Stimulated activated CD8-positive, alpha-beta memory T cell treated with anti-CD3 and anti-CD28 coated beads, Interleukin-15, amount 100 ng/mL, for 48 hours (primary cell): Measurements from ENCODE around the gene APOBEC3B.
"Not testable (repeated sequence)": the region's sequence is repeated elsewhere in the genome, so short reads cannot be mapped to it uniquely, and the experiment has no call there.

Experiments used
- DNase-seq, 2 donors: peaks; one replicate each; pipeline ENCODE4 v3.0.0-alpha.2; 2020; ENCODE audit warnings: low read depth in 2 of 2

APOBEC3B gene

DNA sequence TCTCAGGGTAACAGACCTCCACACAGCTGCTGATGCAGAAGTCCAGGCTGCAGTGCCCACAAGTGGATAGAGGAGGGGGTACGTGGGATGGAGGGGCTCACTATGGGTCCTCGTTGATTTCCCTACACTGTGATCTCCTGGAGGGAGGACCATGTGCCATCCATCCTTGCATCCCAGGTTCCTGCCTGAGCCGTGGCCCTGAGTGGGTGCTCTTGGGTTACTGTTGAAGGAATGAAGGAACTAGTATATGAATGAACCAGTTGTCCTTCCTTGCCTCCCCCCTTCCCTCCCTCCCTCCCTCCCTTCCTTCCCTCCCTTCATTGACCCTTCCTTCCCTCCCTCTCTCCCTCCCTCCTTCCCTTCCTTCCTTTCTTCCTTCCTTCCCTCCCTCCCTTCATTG is 15.4 kb downstream of the APOBEC3B start:
- no peak for DNase-seq

DNA sequence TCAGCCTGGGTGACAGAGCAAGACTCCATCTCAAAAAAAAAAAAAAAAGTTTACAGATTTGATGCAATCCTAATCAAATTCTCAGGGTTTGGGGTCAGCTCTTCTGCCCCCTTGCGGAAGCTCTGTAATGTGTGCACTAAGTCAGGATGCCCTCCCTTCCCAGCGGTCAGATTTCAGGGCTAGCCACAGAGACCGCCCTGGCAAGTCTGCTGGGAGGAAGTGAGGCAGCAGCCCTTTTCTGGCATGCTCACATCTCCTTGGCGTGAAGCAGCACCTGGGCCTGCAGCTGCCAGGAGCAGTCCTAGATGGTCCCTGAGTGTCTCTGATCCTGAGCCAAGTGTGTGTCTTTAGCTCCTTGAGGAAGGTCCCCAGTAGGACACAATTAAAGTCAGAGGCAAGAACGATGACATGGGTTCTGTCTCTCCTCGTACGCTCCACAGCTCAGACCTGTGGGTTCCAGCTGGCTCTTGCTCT is 21.1 kb downstream of the APOBEC3B start:
- DNase-seq, result peak; percentile 69

DNA sequence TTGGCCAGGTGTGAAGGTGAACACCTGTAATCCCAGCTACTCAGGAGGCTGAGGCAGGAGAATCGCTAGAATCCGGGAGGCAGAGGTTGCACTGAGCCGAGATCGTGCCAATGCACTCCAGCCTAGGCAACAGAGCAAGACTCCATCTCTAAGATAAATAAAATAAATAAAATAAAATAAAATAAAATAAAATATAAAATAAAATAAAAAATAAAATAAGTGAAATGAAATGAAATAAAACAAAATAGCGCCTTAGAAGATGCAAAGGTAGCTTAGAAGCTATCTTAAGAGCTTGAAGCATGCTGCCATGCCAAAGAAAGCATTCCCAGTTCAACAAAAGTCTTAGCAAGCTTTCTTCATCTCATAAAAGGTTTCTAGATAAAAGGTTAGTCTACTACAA is 25.0 kb downstream of the APOBEC3B start:
- no peak for DNase-seq

DNA sequence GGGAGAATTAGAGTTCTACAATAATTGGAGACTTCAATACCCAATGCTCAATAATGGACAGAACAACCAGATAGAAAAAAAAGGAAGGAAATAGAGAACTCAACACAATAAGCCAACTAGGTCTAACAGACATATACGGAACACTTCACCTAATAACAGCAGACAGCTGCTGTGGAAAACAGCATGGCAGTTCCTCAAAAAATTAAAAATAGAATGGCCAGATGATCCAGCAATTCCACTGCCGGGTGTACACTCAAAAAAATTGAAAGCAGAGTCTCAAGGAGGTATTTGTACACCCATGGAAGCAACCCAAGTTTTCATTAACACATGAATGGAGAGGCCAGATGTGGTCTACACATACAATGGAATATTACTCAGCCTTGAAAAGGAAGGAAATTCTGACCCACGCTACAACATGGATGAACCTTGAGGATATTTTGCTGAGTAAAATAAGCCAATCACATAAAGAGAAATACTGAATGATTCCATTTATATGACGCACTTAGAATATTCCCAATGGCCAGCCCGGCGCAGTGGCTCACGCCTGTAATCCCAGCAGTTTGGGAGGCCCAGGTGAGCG is 26.2 kb downstream of the APOBEC3B start:
- not testable (repeated sequence) for DNase-seq

DNA sequence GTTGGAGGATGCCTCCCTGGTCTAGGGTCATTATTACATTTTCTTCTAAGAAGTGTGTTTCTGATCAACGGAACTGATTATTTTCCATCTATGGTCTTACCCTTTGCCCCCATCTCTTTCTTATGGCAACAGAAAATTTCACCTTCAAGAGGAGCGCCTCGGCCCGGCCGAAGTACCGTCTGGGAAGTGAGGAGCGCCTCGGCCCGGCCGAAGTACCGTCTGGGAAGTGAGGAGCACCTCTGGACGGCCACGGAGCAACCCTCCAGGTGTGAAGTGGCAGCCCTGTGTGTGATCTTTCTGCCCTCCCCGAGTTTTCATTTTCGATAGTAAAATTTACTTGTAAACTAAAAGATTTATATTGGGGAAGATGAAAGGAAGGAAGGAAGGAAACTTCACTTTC is 28.8 kb downstream of the APOBEC3B start:
- DNase-seq, result no peak

DNA sequence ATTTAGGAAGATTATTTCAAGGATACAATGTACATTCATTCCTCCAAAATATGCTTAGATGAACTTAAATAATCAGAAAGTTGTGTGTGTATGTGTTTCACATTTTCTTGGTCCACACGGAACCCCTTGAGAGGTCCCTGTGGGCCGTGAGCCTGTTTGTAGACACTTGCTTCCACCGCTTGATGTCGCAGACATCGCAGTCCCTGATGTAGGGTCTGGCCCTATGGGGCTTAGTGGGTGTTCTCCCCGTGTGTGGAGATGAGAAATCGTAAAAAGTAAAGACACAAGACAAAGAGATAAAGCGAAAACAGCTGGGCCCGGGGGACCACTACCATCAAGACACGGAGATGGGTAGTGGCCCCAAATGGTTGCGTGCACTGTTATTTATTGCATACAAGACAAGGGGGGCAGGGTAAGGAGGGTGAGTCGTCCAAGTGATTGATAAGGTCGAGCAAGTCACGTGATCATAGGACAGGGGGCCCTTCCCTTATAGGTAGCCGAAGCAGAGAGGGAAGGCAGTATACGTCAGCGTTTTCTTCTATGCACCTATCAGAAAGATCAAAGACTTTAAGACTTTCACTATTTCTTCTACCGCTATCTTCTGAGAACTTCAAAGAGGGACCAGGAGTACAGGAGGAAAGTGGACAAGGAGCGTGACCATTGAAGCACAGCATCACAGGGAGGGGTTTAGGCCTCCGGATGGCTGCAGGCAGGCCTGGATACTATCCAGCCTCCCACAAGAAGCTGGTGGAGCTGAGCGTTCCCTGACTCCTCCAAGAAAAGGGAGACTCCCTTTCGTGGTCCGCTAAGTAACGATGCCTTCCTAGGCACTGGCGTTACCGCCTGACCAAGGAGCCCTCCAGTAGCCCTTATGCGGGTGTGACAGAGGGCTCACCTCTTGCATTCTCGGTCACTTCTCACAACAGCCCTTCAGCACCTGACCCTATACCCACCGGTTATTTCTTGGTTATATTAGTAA is 30.7 kb downstream of the APOBEC3B start:
- DNase-seq, result no peak

DNA sequence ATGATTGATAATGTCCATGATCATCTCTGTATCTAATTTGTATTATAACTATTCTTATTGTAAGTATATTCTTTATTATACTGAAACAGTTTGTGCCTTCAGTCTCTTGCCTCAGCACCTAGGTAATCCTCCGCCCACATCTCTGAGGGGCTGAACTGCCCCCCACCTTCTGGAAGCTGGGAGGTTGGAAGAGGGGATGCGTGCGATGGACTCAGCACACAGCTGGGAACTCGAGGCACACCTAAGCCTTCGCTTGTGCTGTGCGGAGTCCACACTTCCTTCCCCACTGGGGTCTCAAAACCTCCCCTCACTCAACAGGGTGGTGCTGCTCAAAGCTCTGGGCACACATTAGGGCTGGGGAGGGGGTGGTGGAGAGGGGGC is 31.4 kb downstream of the APOBEC3B start:
- DNase-seq, result not testable (repeated sequence)

DNA sequence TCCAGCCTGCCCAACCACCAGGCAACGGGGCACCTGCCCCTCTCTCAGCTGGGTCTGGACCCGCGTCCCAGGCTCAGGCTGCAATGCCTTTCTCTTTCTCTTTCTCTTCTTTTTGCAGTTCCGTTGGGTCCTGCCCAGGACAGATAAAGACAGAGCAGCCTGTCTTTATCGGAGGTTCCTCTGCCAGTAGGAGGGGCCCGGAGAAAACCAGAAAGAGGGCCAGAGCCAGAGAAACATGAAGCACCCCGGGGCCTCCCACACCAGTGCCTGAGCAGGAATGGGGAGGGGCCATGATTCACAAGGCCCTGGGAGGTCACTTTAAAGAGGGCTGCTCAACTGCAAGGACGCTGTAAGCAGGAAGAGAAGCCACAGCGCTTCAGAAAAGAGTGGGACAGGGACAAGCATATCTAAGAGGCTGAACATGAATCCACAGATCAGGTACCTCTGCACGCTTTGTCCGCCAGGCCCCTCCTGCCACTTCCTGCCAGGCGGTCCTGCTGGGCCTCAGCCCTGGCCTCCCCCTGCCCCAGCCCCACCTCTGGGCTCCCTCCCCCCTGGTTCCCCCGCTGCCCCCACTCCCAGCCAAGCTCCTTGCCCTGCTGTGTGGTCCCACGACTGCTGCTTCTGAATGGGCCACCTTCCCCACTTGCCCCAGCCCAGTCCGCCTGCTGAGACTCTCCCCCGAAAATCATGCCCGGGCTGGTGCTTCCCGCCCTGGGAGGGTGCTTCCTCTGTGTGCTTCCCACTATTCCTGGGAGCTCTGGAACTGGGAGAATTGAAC is 32.0 kb downstream of the APOBEC3B start, which contains the start of gene APOBEC3C:
TSS of gene APOBEC3C (plus strand) at position 316 of the 781 bp plus-strand sequence. CDS start at position 422, 106 bp downstream.
- peak; percentile 81 to 83 for DNase-seq

DNA sequence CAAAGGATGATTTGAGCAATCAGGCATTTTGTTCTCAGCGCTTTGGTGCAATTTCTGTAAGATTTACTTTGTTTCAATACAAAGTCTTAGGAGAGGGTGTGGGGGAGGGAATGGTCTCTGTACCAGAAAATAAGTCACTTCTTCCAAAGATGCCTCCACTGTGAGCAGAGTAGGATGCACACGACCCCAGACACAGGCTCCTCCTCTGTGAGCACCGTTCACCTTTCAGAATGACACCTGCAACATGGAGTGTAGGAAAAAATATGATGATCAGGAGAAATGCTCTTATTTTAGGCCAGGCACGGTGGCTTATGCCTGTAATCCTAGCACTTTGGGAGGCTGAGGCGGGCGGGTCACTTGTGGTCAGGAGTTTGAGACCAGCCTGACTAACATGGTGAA is 32.6 kb downstream of the APOBEC3B start:
- DNase-seq, result not testable (repeated sequence)

DNA sequence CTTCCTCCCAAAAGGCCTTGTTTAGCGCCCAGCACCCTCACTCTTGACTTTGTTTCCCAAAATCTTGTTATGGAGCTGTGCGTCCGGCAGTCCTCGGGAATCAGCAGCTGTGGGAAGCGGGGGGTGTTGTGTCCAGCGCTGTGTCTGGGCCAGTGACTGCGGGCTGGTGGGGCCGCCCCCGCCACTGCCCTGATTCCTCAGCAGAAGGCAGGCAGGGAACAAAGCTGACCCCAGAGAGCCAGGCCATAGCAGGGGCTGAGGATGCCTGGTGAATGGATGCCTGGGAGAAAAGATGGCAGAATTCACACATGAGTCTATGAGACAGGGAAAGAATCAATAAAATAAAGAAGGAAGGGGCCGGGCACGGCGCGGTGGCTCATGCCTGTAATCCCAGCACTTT is 34.4 kb downstream of the APOBEC3B start:
- no peak for DNase-seq

DNA sequence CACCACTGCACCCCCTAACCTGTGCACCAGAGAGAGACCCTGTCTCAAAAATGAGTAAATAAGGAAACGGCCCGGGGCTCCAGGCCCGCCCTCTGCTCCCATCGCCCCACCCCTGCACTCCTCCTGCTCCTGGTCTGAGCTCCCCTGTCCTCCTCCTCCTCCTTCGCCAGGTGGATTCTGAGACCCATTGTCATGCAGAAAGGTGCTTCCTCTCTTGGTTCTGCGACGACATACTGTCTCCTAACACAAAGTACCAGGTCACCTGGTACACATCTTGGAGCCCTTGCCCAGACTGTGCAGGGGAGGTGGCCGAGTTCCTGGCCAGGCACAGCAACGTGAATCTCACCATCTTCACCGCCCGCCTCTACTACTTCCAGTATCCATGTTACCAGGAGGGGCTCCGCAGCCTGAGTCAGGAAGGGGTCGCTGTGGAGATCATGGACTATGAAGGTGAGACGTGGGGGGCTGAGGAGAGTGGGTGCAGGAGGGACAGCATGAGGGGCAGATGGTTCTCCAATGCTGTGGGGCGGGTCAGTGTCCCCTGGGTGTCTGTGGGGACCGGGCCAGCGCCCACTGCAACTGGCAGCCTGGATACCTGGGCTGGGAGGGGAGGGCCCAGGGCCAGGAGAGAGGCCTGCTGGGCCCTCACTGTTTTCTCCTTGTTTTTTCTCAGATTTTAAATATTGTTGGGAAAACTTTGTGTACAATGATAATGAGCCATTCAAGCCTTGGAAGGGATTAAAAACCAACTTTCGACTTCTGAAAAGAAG is 35.6 kb downstream of the APOBEC3B start:
- DNase-seq, result no peak

DNA sequence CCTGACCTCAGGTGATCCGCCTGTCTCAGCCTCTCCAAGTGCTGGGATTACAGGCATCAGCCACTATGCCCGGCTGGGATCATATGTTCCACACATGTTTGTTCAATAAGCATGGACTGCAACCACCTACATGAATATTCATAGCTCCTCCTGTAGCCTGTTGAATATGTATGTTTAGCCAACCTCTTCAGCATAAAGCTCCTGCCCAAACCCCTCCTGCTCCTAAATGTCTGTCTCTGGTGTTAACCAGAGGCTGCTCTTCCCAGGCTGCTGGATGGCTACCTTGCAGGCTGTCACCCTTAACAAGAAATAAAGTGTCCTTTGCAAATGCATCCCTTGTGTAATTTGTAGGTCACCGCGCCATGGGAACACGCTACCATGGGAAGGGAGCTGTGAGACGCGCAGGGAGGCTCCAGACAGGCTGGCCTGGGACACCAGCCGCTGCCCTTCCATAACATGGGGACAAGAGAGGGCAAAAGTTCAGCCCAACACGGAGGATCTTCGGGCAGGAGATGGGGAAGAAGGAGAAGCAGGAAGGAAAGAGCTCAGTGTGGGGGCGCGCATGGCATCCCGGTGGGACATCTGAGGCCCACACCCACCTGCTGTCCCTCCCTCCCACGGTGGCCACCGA is 38.0 kb downstream of the APOBEC3B start:
- DNase-seq, result not testable (repeated sequence)

DNA sequence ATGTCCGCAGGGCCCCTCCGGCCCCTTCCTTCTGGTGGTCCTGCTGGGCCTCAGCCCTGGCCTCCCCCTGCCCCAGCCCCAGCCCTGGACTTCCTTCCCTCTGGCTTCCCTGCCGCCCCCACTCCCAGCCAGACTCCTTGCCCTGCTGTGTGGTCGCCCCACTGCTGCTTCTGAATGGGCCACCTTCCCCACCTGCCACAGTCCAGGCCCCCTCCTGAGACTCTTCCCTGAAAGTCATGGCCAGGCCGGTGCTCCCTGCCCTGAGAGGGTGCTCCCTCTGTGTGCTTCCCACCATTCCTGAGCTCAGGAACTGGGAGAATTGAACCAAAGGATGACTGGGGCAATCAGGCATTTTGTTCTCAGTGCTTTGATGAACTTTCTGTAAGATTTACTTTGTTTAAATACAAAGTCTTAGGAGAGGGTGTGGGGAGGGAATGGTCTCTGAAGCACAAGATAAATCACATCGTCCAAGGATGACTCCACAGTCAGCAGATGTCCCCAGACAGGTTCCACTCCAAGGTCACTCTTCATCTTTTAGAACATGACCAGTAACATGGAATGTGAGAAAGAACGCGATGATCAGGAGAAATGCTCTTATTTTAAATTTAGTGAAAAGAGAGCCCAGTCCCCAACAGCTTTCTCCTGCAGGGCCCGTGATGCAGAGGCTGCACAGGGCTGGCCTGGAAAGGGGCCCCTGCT is 39.6 kb downstream of the APOBEC3B start:
- no peak for DNase-seq

DNA sequence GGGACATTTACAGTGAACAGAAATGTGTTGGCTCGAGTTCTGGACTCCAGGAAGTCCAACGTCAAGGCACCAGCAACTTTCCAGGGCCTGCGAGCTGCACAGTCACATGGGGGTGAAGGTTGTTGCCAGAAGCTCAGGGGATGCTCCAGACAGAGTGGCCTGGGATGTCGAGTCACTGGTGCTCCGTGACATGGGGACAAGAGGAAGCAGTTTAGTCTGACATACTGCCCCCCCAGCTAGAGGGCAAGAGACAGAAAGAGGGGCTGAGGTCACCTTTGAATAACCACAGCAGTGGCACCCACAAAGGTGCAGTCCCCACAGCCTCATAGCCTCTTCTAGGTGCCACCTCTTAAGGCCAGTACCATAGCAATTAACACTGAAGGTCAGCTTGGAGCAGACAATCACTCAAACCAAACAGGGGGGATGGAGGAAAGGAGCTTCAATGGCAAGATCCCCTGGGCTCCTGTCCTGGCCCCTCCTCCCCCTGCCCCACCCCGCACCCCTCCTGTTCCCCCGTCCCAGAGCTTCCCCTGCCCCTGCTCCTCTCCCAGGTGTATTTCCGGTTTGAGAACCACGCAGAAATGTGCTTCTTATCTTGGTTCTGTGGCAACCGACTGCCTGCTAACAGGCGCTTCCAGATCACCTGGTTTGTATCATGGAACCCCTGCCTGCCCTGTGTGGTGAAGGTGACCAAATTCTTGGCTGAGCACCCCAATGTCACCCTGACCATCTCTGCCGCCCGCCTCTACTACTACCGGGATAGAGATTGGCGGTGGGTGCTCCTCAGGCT is 42.6 kb downstream of the APOBEC3B start:
- no peak for DNase-seq

DNA sequence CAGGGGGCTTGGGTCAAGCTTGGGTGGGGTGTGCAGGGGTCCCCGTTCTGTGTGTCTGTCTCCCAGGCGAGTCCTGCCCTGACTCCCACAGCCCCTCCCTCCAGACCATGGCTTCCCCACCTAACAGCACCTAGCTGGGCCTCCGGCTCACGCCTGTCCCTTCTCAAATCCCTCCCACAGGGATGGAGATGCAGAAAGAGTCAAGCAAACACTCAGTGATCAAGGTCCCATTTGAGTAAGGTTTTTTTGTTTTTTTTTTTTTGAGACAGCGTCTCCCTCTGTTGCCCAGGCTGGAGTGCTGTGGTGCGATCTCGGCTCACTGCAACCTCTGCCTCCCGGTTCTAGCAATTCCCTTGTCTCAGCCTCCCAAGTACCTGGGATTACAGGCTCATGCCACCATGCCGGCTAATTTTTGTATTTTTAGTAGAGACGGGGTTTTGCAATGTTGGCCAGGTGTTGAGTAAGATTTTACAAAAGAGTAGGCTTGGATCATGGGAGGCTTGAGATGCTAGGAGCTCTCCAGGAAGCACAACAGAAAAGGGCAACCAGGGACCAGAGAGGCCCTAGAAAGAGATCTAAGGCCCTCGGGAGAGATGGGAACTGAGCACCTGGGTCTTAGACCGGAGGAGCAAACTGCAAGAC is 44.5 kb downstream of the APOBEC3B start:
- no peak for DNase-seq

DNA sequence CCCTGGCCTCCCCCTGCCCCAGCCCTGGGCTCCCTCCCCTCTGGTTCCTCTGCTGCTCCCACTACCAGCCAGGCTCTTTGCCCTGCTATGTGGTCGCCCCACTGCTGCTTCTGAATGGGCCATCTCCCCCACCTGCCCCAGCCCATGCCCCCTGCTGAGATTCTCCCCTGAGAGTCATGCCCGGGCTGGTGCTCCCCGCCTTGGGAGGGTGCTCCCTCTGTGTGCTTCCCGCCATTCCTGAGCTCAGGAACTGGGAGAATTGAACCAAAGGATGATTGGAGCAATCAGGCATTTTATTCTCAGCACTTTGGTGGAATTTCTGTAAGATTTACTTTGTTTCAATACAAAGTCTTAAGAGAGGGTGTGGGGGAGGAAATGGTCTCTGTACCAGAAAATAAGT is 45.6 kb downstream of the APOBEC3B start:
- DNase-seq, result no peak

DNA sequence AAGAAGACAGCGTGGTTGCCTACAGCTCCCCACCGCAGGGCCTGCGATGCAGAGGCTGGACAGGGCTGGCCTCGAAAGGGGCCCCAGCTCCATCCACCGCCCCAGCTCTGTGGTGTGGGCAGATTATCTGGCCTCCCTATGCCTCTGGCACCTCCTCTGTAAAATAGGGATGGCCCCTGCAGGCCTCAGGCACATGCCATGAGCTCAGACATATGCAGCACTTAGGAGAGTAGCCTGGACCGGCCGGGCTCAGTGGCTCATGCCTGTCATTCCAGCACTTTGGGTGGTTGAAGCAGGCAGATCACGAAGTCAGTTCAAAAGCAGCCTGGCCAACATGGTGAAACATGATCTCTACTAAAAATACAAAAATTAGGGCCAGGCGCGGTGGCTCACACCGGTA is 46.1 kb downstream of the APOBEC3B start:
- no peak for DNase-seq

DNA sequence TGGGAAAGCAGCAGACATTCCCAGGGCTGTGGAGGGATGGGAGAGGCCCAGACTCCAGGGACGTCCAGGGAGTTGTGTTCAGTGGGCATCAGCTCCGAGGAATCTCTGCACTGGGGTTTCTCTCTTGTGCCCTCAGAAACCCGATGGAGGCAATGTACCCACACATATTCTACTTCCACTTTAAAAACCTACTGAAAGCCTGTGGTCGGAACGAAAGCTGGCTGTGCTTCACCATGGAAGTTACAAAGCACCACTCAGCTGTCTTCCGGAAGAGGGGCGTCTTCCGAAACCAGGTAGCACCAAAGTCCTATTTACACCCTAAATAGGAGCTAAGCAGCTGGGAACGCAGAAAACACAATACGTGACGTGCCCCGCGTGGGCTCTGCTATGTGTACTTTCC is 47.1 kb downstream of the APOBEC3B start:
- DNase-seq, result no peak

DNA sequence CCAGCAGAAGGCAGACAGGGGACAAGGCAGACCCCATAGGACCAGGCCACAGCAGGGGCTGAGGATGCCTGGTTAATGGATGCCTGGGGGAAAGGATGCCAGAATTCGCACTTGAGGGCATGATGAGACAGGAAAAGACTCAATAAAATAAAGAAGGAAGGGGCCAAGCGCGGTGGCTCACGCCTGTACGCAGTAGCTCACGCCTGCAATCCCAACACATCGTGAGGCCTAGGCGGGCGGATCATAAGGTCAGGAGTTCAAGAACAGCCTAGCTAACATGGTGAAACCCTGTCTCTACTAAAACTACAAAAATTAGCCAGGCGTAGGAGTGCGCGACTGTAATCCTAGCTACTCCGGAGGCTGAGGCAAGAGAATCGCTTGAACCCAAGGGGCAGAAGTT is 48.6 kb downstream of the APOBEC3B start:
- DNase-seq, result no peak
